GM21619 (cell line): Measurements from ENCODE around the gene MED15.

Experiments
- ATAC-seq: cut with Tn5 transposase; IDR thresholded peaks from one replicate; pipeline ENCODE4 v1.9.1; 2021; ENCODE audit not compliant: unreplicated experiment

MED15 gene

GRCh38 chr22:20550851-20551744, 43.7 kb downstream of the MED15 start:
- no peak for ATAC-seq

DNA sequence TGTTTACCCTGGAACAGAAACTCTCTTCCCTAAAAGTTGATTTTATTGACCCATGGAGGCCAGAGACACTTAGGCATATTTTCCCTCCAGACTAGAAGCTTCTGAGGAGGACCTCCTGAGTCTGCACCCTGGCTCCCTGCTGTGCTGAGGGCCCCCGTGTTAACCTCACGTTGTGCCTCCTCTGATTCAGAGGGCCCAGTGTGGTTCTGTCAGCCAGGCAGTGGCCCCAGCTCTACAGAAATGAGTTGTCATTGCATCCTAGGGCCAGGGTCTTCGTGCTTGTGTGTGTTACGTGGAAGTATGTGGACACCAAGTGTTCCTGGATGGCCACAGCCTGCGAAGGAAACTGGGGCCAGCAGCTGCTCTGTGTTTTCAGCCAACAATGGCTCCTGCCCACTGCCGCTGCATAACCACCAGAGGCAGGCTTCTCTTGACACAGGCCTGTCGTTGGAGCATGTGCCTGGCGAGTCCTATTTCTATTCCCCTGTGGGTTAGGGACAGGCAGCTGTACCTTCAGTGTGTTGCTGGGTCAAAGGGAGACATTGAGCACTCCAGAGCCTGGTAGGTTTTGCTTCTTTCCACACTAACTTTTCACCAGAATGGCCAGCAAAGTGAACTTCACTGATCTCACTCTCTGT, 44.5 kb downstream of the MED15 start:
- no peak for ATAC-seq

DNA sequence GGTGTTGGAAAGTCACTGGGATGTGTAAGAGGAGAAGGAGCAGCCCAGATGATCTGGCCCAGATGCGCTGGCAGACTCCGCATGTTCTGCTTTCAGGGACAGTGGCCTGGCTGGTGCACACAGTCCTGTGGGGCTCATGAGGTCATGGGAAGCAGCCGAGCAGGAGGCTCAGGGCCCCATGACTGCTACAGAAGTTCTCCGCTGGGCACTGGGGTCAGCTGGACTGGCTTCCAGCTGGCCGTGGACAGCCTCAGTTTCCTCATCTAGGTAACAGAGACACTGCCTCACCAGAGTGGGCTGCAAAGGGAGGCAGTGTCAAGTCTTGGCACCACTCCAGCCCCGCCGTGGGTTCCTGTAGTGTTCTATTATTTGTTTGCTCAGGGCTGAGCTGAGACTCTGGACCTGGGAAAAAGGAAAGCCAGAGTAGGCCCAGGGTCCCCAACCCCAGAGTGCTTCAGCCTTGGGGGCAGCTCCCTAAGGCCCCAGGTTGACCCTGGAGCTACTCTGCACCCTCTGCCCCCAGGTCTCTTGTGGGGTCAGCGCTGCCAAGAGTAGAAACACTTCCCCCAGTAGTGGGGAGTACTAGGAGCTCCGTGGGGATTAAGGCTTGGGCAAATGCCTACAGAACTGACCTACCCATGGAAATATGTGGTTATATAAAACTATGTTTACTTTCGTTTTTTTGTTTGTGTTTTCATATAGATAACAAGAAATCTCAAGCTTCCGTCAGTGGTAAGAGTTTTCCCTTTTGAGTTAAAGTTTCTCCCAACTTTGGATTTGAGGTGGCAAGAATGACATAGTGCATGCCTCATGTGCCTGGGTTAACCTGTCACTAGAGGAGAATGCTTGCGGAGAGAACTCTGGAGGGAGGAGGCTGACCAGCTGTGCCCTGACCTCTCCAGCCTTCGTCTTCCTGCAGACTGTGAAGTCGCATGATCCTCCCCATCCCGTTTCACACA, 45.3 kb downstream of the MED15 start:
- ATAC-seq: no peak

- no peak for ATAC-seq
Measured at GRCh38 chr22:20553947-20554741, 46.7 kb downstream of the MED15 start.

DNA sequence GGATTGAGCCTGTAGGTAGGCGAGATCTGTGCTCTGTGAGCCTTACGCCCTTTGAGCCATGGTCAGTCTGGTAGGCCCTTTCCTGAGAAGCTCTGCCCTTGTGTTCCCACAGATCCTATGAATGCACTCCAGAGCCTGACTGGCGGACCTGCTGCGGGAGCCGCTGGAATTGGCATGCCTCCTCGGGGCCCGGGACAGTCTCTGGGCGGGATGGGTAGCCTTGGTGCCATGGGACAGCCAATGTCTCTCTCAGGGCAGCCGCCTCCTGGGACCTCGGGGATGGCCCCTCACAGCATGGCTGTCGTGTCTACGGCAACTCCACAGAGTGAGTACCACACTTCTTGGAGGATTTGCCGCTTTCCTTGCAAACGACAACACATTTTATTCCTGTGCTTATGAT, 47.4 kb downstream of the MED15 start:
- ATAC-seq: no peak

GRCh38 chr22:20558534-20558933, 51.1 kb downstream of the MED15 start:
- ATAC-seq: no peak

- ATAC-seq: no peak
Measured at GRCh38 chr22:20559174-20559760, 51.9 kb downstream of the MED15 start.

DNA sequence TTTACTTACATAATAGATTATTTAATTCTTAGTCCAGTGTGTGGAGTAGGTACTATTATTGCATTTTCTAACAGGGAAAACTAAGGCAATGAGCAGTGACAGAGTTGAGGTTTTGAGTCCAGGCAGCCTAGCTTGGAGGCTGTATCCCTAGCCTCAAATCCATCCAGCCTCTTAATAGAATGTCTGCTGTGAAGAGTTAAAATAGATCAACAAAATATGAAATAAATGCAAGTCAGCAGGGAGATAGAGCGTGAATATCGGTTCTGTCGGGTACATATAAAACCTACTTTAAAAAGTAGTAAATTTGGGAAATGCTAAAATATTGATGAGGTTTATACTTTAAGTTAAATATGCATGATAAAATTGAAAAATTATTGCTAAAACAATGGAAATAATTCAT, 53.3 kb downstream of the MED15 start:
- no peak for ATAC-seq

DNA sequence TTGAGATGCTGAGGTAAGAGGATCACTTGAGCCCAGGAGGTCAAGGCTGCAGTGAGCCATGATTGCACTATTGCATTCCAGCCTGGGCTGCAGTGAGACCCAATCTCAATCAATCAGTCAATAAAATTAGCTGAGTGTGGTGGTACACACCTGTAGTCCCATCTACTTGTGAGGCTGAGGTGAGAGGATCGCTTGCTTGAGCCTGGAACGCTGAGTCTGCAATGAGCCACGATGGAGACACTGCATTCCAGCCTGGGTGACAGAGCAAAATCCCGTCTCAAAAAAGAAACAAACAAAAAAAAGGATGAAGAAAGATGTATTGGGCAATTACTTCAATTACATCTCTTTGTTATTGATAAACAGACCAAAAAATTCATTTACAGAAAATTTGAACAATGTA, 54.5 kb downstream of the MED15 start:
- ATAC-seq: no peak

- ATAC-seq: no peak
Measured at GRCh38 chr22:20562607-20563465, 55.4 kb downstream of the MED15 start.

- no peak for ATAC-seq
Measured at GRCh38 chr22:20563466-20563906, 56.1 kb downstream of the MED15 start.

GRCh38 chr22:20563941-20564371, 56.5 kb downstream of the MED15 start:
- no peak for ATAC-seq

GRCh38 chr22:20565079-20565734, 57.8 kb downstream of the MED15 start:
- no peak for ATAC-seq

GRCh38 chr22:20565761-20566160, 58.4 kb downstream of the MED15 start:
- no peak for ATAC-seq

GRCh38 chr22:20566420-20567260, 59.2 kb downstream of the MED15 start:
- ATAC-seq: no peak

- ATAC-seq: no peak
Measured at GRCh38 chr22:20567371-20567847, 60.0 kb downstream of the MED15 start.

DNA sequence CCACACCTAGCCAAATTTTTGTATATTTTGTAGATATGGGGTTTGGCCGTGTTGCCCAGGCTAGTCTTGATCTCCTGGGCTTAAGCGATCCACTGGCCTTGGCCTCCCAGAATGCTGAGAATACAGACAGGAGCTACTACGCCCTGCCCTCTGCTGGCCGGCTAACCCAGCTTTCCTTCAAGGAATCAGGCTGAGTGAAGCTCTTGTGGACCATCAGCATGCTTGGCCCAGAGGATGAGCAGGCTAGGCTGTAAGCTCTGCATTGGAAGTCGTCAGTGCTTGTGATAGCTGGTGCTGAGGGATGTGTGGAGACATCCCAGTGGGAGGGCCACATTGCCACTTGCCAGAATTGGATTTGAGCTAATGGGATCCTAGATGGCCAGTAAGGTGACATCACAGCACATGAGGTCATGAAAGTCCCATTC, 60.6 kb downstream of the MED15 start:
- no peak for ATAC-seq
